CD8-positive, alpha-beta memory T cell (primary cell): ENCODE data around the gene CCDC92B. TPM values are rescaled to one million over a fixed set of nuclear protein-coding genes. Genes with fewer than 3 reads are reported as not detected.

Source experiments
- CTCF ChIA-PET: fragments of 350-600 bp; sonication (Branson Sonifier 250); formaldehyde crosslinking; loops from one replicate; lab custom pipeline; 2021; ENCODE audit warnings: antibody characterized with exemption; lab: Charles Lee
- POLR2A ChIA-PET: fragments of 350-600 bp; sonication (Branson Sonifier 250); formaldehyde crosslinking; loops from one replicate; lab custom pipeline; 2021; ENCODE audit warnings: antibody characterized with exemption; lab: Charles Lee
- DNase-seq, 5 donors: peaks; one replicate each; pipeline versions ENCODE4 v3.0.0 to v3.0.0-alpha.2; 2020 to 2022; ENCODE audit warnings: mixed read lengths in 1 of 5
- H3K27ac ChIP-seq: one replicate; pipeline ENCODE4 v1.7.0; 2013; ENCODE audit warnings: low read depth, mild to moderate bottlenecking, low read length, moderate library complexity
- H3K27me3 ChIP-seq: 2 replicates; pipeline ENCODE4 v1.7.0; 2013; ENCODE audit warnings: low read length, mild to moderate bottlenecking; ENCODE audit not compliant: insufficient read depth, poor library complexity, severe bottlenecking
- H3K36me3 ChIP-seq: 2 replicates; pipeline ENCODE4 v1.7.0; 2013; ENCODE audit warnings: mild to moderate bottlenecking, low read length, moderate library complexity; ENCODE audit not compliant: insufficient read depth
- H3K4me1 ChIP-seq: 2 replicates; pipeline ENCODE4 v1.7.0; 2013; ENCODE audit warnings: mild to moderate bottlenecking, low read length, moderate library complexity; ENCODE audit not compliant: insufficient read depth
- H3K4me3 ChIP-seq: 2 replicates; pipeline ENCODE4 v1.7.0; 2013; ENCODE audit warnings: mild to moderate bottlenecking, low read length
- H3K9me3 ChIP-seq: 2 replicates; pipeline ENCODE4 v1.7.0; 2013; ENCODE audit warnings: mild to moderate bottlenecking, low read length
- H3K27ac Mint-ChIP-seq, 8 donors: one replicate each; pipeline ENCODE4 v1.8.0; 2020 to 2021; ENCODE audit warnings: mixed read lengths in 8 of 8, mild to moderate bottlenecking in 6 of 8, inconsistent platforms in 3 of 8, moderate library complexity in 3 of 8
- H3K27me3 Mint-ChIP-seq, 2 donors: one replicate each; pipeline ENCODE4 v1.8.0; 2020 to 2021; ENCODE audit warnings: mixed read lengths in 2 of 2, mild to moderate bottlenecking in 1 of 2, moderate library complexity in 1 of 2
- H3K36me3 Mint-ChIP-seq, 3 donors: one replicate each; pipeline ENCODE4 v1.8.0; 2020 to 2021; ENCODE audit warnings: mixed read lengths in 3 of 3, inconsistent platforms in 1 of 3, mild to moderate bottlenecking in 1 of 3
- H3K4me1 Mint-ChIP-seq, 3 donors: one replicate each; pipeline ENCODE4 v1.8.0; 2020 to 2021; ENCODE audit warnings: mixed read lengths in 3 of 3, inconsistent platforms in 1 of 3, mild to moderate bottlenecking in 1 of 3
- H3K4me3 Mint-ChIP-seq, 7 donors: one replicate each; pipeline ENCODE4 v1.8.0; 2020 to 2021; ENCODE audit warnings: mixed read lengths in 7 of 7, mild to moderate bottlenecking in 6 of 7, moderate library complexity in 4 of 7, inconsistent platforms in 2 of 7
- H3K9me3 Mint-ChIP-seq, 5 donors: one replicate each; pipeline ENCODE4 v1.8.0; 2020 to 2022; ENCODE audit warnings: mixed read lengths in 5 of 5, mild to moderate bottlenecking in 3 of 5, moderate library complexity in 2 of 5, inconsistent platforms in 1 of 5
- polyA plus RNA-seq: library from polyadenylated mRNA; unstranded; fragments of 300-500 nt; fragmentation: Illumina TruSeq; gene quantifications from one replicate; pipeline ENCODE4 v1.2.3, GENCODE V29; 2021
- total RNA-seq, 2 experiments: library from RNA; stranded (reverse); gene quantifications; one replicate each; pipeline ENCODE4 v1.2.3, GENCODE V29; 2021

The CCDC92B gene
- total and polyA plus RNA-seq, 3 experiments from 2014 or later = 0.07 TPM; not detected in 2

- H3K36me3 Mint-ChIP-seq = peaks cover 0 to 6% (median 0%) of the 10 kb centered on the region in 3 donors
- peaks cover 29% of the 10 kb centered on the region for H3K4me1 ChIP-seq
Measured at GRCh38 chr17:2710071-2710802, 39.2 kb downstream of the CCDC92B start.

GRCh38 chr17:2709183-2709661, 40.2 kb downstream of the CCDC92B start:
- Histone ChIP-seq H3K4me3 (no peak overlapping the region), H3K9me3 (no peaks in the 10 kb centered on the region), H3K4me1 (peaks cover 29% of the 10 kb centered on the region), H3K36me3 (no peaks in the 10 kb centered on the region), H3K27me3 (no peaks in the 10 kb centered on the region), H3K27ac (no peak overlapping the region)
- Mint-ChIP-seq H3K27me3 (no peaks in the 10 kb centered on the region), H3K27ac (peak overlapping the region in 7 of 8 donors; percentile 50 to 92 (median 72)), H3K4me1 (peaks cover 39 to 49% (median 41%) of the 10 kb centered on the region in 3 donors), H3K36me3 (peaks cover 0 to 12% (median 0%) of the 10 kb centered on the region in 3 donors), H3K9me3 (no peaks in the 10 kb centered on the region), H3K4me3 (peak overlapping the region; percentile 29 to 95 (median 89))
- ChIA-PET CTCF (interaction anchor here (0.7 kb wide), 1 partner anchor 305 kb away, joined by 3 read pairs; no protein-coding TSS in a partner anchor), POLR2A (no interaction called here)
- DNase-seq = no peak

More at GRCh38 chr17:2710071-2710802, 39.2 kb downstream of the CCDC92B start:
- H3K9me3 ChIP-seq = no peaks in the 10 kb centered on the region
- Mint-ChIP-seq H3K27ac (peak overlapping the region; percentile 39 to 98 (median 86)), H3K27me3 (no peaks in the 10 kb centered on the region), H3K9me3 (no peaks in the 10 kb centered on the region), H3K4me3 (peak overlapping the region; percentile 87 to 95 (median 89)), H3K4me1 (peaks cover 39 to 48% (median 41%) of the 10 kb centered on the region in 3 donors)
- DNase-seq = no peak
- ChIA-PET CTCF (interaction anchor here (0.7 to 1.1 kb wide), 3 partner anchors 9 to 306 kb away, joined by 3 read pairs; no protein-coding TSS in a partner anchor), POLR2A (interaction anchor here (1.1 kb wide), 1 partner anchor 17 kb away, joined by 8 read pairs; no protein-coding TSS in a partner anchor)
- H3K27me3 ChIP-seq = no peaks in the 10 kb centered on the region
- peak overlapping the region; percentile 84 for H3K4me3 ChIP-seq
- peak overlapping the region; percentile 48 for H3K27ac ChIP-seq
- H3K36me3 ChIP-seq = no peaks in the 10 kb centered on the region

GRCh38 chr17:2708585-2709182, 40.8 kb downstream of the CCDC92B start:
- no peaks in the 10 kb centered on the region for H3K36me3 ChIP-seq
- no peak for DNase-seq
- H3K27me3 ChIP-seq = no peaks in the 10 kb centered on the region
- no peak overlapping the region for H3K4me3 ChIP-seq
- Mint-ChIP-seq H3K27me3 (no peaks in the 10 kb centered on the region), H3K4me1 (peaks cover 39 to 49% (median 41%) of the 10 kb centered on the region in 3 donors), H3K27ac (peak overlapping the region in 4 of 8 donors; percentile 55 to 92 (median 74)), H3K9me3 (no peaks in the 10 kb centered on the region), H3K36me3 (peaks cover 0 to 17% (median 0%) of the 10 kb centered on the region in 3 donors), H3K4me3 (peak overlapping the region; percentile 29 to 95 (median 54))
- ChIA-PET POLR2A (no interaction called here), CTCF (no interaction called here)
- no peak overlapping the region for H3K27ac ChIP-seq
- peaks cover 29% of the 10 kb centered on the region for H3K4me1 ChIP-seq
- H3K9me3 ChIP-seq = no peaks in the 10 kb centered on the region

DNA sequence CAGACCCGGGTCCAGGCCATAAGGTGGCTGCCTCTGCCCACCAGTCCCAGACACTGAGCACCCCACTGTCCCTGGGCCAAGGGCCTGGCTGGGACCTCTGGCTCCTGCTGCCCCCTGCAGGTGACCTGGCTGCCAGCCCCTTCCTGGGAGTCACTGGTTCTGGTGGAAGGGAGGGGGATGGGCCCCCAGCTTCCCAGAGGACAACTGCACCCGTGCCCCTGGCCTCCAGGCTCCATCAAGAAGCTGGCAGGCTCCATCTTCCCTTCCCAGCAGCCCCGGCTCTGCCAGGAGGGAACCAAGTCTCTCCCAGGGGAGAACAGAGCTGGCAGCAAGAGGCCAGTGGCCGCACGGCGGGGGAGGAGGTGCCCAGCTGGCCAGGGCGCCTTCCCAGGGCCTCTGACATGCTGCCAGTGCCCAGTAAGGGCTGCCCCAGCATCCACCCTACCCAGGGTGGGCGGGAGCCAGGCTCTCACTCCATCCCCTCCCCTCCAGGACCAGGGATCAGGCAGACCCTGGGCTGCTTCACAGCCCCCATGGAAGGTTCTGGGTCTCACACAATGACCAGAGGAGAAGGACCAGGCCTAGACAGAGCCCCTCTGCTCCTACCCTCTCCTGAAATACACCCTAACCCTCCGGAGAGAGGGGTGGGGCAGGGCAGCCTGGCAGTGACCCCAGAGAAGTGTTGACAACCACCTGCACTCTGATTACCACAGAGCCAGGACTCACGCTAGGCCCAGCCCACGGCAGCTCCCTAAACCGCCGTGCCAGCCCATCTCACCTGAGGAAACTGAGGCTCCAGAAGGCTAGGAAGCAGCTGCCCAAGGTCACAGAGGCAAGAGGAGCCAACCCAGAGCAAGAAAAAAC, 41.5 kb downstream of the CCDC92B start:
- CTCF ChIA-PET = interaction anchor here (1.4 kb wide), 1 partner anchor 26 kb away, joined by 4 read pairs; no protein-coding TSS in a partner anchor
- DNase-seq = no peak
- peaks cover 29% of the 10 kb centered on the region for H3K4me1 ChIP-seq

DNA sequence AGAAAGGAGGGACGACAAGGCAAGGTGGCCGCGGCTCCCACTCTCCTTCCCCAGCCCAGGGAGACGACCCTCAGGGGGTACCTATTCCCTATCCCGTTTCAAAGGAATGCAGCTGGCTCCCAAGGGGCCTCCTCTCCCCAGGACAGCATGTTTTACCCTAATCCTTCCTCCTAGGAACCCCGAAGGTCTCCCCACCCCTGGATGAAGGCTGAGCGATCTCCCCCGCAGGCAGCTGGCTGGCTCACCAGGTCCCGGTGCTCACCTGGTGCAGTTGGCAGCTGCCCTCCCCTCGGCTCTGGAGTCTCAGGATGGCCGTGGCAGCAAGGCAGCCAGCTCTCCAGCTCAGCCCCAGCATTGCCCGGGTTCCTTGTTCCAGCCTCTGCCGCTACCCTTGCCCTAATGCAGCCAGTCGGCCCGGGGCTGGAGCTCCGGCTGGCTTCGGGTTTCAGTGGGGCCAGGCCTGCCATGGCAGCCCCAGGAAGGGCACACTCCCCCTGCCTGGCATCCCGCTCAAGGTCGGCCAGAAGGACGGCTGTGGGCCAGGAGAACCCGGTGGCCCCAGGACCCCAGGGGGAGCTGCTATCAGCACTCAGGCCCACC, 42.4 kb downstream of the CCDC92B start:
- Mint-ChIP-seq H3K27ac (peak overlapping the region in 2 of 8 donors; percentile 56 to 96), H3K4me3 (no peak overlapping the region), H3K27me3 (no peaks in the 10 kb centered on the region), H3K4me1 (peaks cover 33 to 41% (median 34%) of the 10 kb centered on the region in 3 donors), H3K36me3 (peaks cover 0 to 34% (median 0%) of the 10 kb centered on the region in 3 donors), H3K9me3 (no peaks in the 10 kb centered on the region)
- no peak overlapping the region for H3K4me3 ChIP-seq
- ChIA-PET POLR2A (no interaction called here), CTCF (interaction anchor here (1.4 kb wide), 1 partner anchor 25 kb away, joined by 4 read pairs; no protein-coding TSS in a partner anchor)
- peaks cover 23% of the 10 kb centered on the region for H3K4me1 ChIP-seq
- H3K9me3 ChIP-seq = no peaks in the 10 kb centered on the region
- H3K27me3 ChIP-seq = no peaks in the 10 kb centered on the region
- no peaks in the 10 kb centered on the region for H3K36me3 ChIP-seq
- no peak overlapping the region for H3K27ac ChIP-seq
- DNase-seq = no peak

More for the DNA sequence above, 41.5 kb downstream of the CCDC92B start:
- Histone ChIP-seq H3K4me3 (no peak overlapping the region), H3K27me3 (no peaks in the 10 kb centered on the region), H3K27ac (no peak overlapping the region), H3K36me3 (no peaks in the 10 kb centered on the region), H3K9me3 (no peaks in the 10 kb centered on the region)
- POLR2A ChIA-PET = no interaction called here
- Mint-ChIP-seq H3K4me3 (peak overlapping the region in 3 of 7 donors; percentile 20 to 95 (median 69)), H3K27ac (peak overlapping the region in 4 of 8 donors; percentile 32 to 92 (median 52)), H3K4me1 (peaks cover 39 to 49% (median 41%) of the 10 kb centered on the region in 3 donors), H3K9me3 (no peaks in the 10 kb centered on the region), H3K36me3 (peaks cover 0 to 24% (median 0%) of the 10 kb centered on the region in 3 donors), H3K27me3 (no peaks in the 10 kb centered on the region)

- H3K27me3 ChIP-seq = no peaks in the 10 kb centered on the region
- ChIA-PET CTCF (no interaction called here), POLR2A (interaction anchor here (0.5 kb wide), 1 partner anchor 23 kb away, joined by 5 read pairs; no protein-coding TSS in a partner anchor)
- H3K9me3 ChIP-seq = no peaks in the 10 kb centered on the region
- no peaks in the 10 kb centered on the region for H3K36me3 ChIP-seq
- Mint-ChIP-seq H3K36me3 (peaks cover 0 to 38% (median 0%) of the 10 kb centered on the region in 3 donors), H3K4me1 (peaks cover 32 to 40% (median 34%) of the 10 kb centered on the region in 3 donors), H3K4me3 (peak overlapping the region in 2 of 7 donors; percentile 9 to 36), H3K27ac (peak overlapping the region in 5 of 8 donors; percentile 3 to 96 (median 53)), H3K27me3 (no peaks in the 10 kb centered on the region), H3K9me3 (no peaks in the 10 kb centered on the region)
- H3K27ac ChIP-seq = no peak overlapping the region
- peaks cover 22% of the 10 kb centered on the region for H3K4me1 ChIP-seq
- no peak overlapping the region for H3K4me3 ChIP-seq
- DNase-seq = no peak
Measured at GRCh38 chr17:2705888-2706795, 43.3 kb downstream of the CCDC92B start.
